ENCODE results near the gene MPRIP. TPM values are rescaled to one million over a fixed set of nuclear protein-coding genes. Genes with fewer than 3 reads are reported as not detected.

MPRIP gene
- polyA plus RNA-seq, 1 donor (not counting 4 experiments of a cell fraction or from before 2014, with no cell fraction given), result 113 TPM

GRCh38 chr17:17132746-17133145, 90.5 kb downstream of the MPRIP start:
- H3K9me3 ChIP-seq (ENCODE audit: control insufficient read depth, low read depth, low read length), result no peaks in the 10 kb centered on the region
- H3K27me3 ChIP-seq (ENCODE audit: control insufficient read depth, extremely low read depth, insufficient read depth, low read length), result no peaks in the 10 kb centered on the region
- no peaks in the 10 kb centered on the region for H3K4me1 ChIP-seq (ENCODE audit: control insufficient read depth, extremely low read depth, insufficient read depth, low read length)
- H3K27ac ChIP-seq (ENCODE audit: control insufficient read depth, insufficient read depth, low read length), result no peak overlapping the region
- no peak overlapping the region for H3K9ac ChIP-seq (ENCODE audit: control insufficient read depth, extremely low read depth, insufficient read depth, low read length)
- H2AFZ ChIP-seq (ENCODE audit: control insufficient read depth, low read length), result no peak overlapping the region
- TF ChIP-seq EZH2 (IDR thresholded peaks at IDR 0.05; ENCODE audit: low read length) (no peak), CTCF (optimal IDR thresholded peaks at IDR 0.05 in 1 of 3, IDR thresholded peaks at IDR 0.05 in 1 of 3, conservative IDR thresholded peaks at IDR 0.05 in 1 of 3; ENCODE audit: extremely low read depth in 1 of 3, insufficient read depth in 2 of 3, low read length in 3 of 3) (no peak)
- H3K79me2 ChIP-seq (ENCODE audit: control insufficient read depth, insufficient read depth, low read length), result peaks cover 8% of the 10 kb centered on the region
- no peak for FAIRE-seq
- H3K36me3 ChIP-seq (ENCODE audit: control insufficient read depth in 2 of 2, extremely low read depth in 1 of 2, insufficient read depth in 2 of 2, low read length in 2 of 2), result peaks cover 67 to 73% of the 10 kb centered on the region in 2 experiments
- no peaks in the 10 kb centered on the region for H3K9me1 ChIP-seq (ENCODE audit: control insufficient read depth, extremely low read depth, insufficient read depth, low read length)
- H3K4me3 ChIP-seq (ENCODE audit: control insufficient read depth in 2 of 3, extremely low read depth in 1 of 3, insufficient read depth in 2 of 3, low read depth in 1 of 3, low read length in 3 of 3), result no peak overlapping the region
- no peak for DNase-seq (ENCODE audit: low read depth, low spot score)
- H4K20me1 ChIP-seq (ENCODE audit: control insufficient read depth, extremely low read depth, insufficient read depth, low read length), result peaks cover 14% of the 10 kb centered on the region
- dilution Hi-C loops (cut with MboI; ENCODE audit: extremely low pct_ligation_motif_present, low sequenced_read_pairs), result no loop called here
- H3K4me2 ChIP-seq (ENCODE audit: control insufficient read depth, extremely low read depth, insufficient read depth, low read depth, low read length), result no peak overlapping the region

- H3K9ac ChIP-seq (ENCODE audit: control insufficient read depth, extremely low read depth, insufficient read depth, low read length), result no peak overlapping the region
- no peaks in the 10 kb centered on the region for H3K79me2 ChIP-seq (ENCODE audit: control insufficient read depth, insufficient read depth, low read length)
- no peak overlapping the region for H3K4me2 ChIP-seq (ENCODE audit: control insufficient read depth, extremely low read depth, insufficient read depth, low read depth, low read length)
- TF ChIP-seq CTCF (optimal IDR thresholded peaks at IDR 0.05 in 1 of 3, IDR thresholded peaks at IDR 0.05 in 1 of 3, conservative IDR thresholded peaks at IDR 0.05 in 1 of 3; ENCODE audit: extremely low read depth in 1 of 3, insufficient read depth in 2 of 3, low read length in 3 of 3) (no peak), EZH2 (IDR thresholded peaks at IDR 0.05; ENCODE audit: low read length) (no peak)
- FAIRE-seq (no peak), DNase-seq (ENCODE audit: low read depth, low spot score) (no peak)
- H3K9me3 ChIP-seq (ENCODE audit: control insufficient read depth, low read depth, low read length), result no peaks in the 10 kb centered on the region
- peaks cover 6% of the 10 kb centered on the region for H4K20me1 ChIP-seq (ENCODE audit: control insufficient read depth, extremely low read depth, insufficient read depth, low read length)
- peaks cover 69 to 73% of the 10 kb centered on the region in 2 experiments for H3K36me3 ChIP-seq (ENCODE audit: control insufficient read depth in 2 of 2, extremely low read depth in 1 of 2, insufficient read depth in 2 of 2, low read length in 2 of 2)
- no peaks in the 10 kb centered on the region for H3K27me3 ChIP-seq (ENCODE audit: control insufficient read depth, extremely low read depth, insufficient read depth, low read length)
- H3K4me1 ChIP-seq (ENCODE audit: control insufficient read depth, extremely low read depth, insufficient read depth, low read length), result no peaks in the 10 kb centered on the region
- no peak overlapping the region for H2AFZ ChIP-seq (ENCODE audit: control insufficient read depth, low read length)
- dilution Hi-C loops (cut with MboI; ENCODE audit: extremely low pct_ligation_motif_present, low sequenced_read_pairs), result no loop called here
- no peaks in the 10 kb centered on the region for H3K9me1 ChIP-seq (ENCODE audit: control insufficient read depth, extremely low read depth, insufficient read depth, low read length)
- H3K27ac ChIP-seq (ENCODE audit: control insufficient read depth, insufficient read depth, low read length), result no peak overlapping the region
- H3K4me3 ChIP-seq (ENCODE audit: control insufficient read depth in 2 of 3, extremely low read depth in 1 of 3, insufficient read depth in 2 of 3, low read depth in 1 of 3, low read length in 3 of 3), result no peak overlapping the region
Measured at GRCh38 chr17:17134051-17134956, 92.0 kb downstream of the MPRIP start.
